Activated T-cell treated with anti-CD3 and anti-CD28 coated beads for 4 hours (primary cell): ENCODE data around the gene AVPR1A.
"Not testable (repeated sequence)": the region's sequence is repeated elsewhere in the genome, so short reads cannot be mapped to it uniquely, and the experiment has no call there.

Experiments
- DNase-seq: peaks from one replicate; pipeline ENCODE4 v3.0.0-alpha.2; 2020

The AVPR1A gene

DNA sequence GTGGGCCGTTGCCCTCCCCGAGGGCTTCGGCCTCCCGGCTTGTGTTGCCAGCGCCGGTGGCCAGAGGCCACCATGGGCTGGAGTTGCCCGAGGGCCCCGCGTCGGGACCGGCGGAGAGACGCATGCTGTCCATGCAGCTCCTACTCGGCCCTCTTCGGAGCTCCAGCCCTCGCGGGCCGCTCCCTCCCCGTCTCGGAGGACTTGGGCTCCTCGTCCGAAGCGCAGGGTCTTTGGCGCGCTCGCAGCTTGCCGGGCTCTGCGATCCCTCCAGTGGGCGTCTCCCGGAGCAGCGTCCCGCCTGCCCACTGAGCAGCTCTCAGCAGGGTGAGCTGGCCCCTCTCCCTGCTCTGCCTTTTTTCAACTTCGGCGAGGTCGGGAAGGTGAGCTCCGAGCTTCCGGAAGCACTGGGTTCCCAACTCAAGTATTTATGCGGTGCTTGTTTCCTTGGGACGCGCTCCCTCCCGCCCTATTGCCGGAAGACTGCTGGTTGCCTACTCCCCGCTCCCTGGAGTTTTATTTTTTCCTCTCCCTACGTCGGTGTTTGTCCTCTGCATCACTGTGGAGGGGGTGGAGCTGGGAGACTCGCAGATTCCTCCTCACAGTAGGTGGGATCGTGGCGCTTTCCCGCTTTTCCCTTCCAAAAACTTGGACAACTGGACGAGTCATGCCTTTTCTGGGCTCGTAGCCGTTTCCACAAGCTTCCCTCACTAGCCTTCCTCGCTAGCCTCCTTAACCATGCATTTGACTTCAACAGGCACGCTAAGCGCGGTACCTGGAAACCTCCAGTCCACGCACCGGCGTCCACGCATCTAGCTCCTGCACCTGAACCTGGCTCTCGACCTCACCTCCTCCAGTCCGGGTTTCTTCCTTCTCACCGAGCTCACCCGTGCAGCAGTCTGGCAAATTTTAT, at the start of gene AVPR1A:
Gene AVPR1A, minus strand, starts transcription at position 489 of the 910 bp plus-strand sequence. Its CDS starts 365 bp downstream, at position 124.
- DNase-seq = no peak

DNA sequence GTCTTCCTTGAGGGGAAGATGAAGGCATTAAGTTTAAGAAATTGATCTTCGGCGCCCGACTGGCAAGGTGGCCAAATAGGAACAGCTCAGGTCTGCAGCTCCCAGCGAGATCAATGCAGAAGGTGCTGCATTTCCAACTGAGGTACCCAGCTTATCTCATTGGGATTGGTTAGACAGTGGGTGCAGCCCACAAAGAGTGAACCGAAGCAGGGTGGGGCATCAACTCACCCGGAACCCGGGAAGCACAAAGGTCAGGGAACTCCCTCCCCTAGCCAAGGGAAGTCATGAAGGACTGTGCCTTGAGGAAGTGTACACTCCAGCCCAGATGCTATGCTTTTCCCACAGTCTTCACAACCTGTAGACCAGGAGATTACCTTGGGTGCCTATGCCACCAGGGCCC, 45.2 kb upstream of the AVPR1A start:
- no peak for DNase-seq

DNA sequence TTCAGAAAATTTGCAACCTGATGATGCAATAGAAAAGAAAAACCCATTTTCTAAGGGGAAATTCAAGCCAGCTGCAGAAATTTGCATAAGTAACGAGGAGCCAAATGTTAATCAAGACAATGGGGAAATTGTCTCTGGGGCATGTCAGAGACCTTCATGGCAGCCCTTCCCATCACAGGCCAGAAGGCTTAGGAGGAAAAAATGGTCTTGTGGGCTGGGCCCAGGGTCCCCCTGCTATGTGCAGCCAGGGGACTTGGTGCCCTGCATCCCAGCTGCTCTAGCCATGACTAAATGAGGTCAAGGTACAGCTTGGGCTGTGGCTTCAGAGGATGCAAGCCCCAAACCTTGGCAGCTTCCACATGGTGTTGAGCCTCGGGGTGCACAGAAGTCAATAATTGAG, 28.2 kb upstream of the AVPR1A start:
- DNase-seq = no peak

DNA sequence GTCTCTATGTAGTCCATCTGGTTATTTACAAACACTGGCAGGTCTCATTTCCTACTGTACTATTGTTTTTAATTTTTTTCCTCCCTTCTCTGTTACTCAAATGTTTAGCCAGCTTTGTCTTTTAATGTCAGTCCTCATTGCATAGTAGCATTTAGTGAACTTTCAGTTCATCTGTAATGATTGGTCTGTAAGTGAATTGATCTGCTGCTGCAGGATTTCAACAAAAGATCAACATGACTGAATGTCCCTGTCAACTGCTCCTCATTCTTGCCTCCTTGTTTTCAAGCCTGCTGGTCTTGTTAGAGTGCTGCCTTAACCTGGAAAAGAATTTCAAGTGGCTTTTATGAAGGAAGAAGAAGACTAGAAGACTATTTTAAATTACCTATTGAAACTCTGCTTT, 19.3 kb upstream of the AVPR1A start:
- no peak for DNase-seq

DNA sequence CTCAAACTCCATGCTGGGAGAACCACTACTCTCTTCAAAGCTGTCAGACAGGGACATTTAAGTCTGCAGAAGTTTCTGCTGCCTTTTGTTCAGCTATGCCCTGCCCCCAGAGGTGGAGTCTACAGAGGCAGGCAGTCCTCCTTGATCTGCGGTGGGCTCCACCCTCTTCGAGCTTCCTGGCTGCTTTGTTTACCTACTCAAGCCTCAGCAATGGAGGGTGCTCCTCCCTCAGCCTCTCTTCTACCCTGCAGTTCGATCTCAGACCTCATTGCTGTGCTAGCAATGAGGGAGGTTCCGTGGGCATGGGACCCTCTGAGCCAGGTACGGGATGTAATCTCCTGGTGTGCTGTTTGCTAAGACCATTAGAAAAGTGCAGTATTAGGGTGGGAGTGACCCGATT, 16.7 kb upstream of the AVPR1A start:
- DNase-seq = not testable (repeated sequence)

DNA sequence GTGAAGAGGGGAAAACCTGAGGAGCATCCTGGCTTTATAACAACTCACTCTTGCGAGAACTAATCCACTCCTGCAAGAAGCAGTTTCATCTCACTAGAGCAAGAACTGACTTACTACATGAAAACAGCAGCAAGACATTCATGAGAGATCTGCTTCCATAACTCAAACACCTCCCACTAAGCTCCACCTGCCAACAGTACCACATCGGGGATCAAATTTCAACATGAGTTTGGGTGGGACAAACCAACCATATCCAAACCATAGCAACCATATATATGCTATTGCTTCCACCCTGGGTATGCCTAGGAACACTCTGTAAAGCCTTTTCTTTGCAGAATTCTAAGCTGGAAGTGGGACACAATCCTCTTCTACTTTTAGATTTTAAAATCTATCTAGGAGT, 13.9 kb upstream of the AVPR1A start:
- DNase-seq = no peak

DNA sequence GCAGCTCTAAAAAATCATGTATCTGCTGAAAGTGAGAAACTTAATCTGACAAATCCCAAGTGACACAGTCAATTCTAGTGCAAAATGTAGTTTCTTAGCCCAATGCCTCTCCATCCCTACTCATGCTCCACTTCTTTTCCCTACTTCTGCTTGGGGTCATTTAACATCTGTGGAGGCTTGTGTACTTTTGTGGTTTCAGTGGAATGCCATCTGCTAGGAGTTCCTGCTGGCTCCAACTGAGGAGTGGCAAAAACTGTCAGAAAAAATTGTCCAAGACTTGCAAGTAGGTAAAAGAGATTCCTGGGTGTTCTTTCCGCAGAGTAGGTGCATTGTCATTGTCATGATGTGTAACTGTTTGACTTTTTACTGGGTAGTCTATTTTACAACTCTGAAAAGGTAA, 12.5 kb upstream of the AVPR1A start:
- DNase-seq = no peak

DNA sequence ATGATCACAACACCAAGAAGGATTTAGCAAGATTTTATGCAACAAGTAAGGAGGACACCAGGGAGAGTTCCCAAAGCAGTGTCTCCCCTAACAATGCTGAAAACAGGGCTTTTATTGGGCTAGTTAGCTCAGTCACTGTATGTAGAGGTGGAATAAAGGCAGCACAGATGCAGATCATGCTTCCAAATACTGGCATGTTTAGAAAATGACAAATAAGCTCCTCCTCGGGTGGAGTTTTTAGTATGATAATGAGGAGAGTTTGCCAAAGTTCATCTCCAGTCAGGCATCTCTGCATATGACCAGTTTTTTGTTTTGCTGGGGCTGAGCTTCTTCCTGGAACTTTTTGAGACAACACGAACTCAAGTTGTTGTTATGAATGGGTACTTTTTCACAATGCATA, 4.4 kb upstream of the AVPR1A start:
- no peak for DNase-seq

DNA sequence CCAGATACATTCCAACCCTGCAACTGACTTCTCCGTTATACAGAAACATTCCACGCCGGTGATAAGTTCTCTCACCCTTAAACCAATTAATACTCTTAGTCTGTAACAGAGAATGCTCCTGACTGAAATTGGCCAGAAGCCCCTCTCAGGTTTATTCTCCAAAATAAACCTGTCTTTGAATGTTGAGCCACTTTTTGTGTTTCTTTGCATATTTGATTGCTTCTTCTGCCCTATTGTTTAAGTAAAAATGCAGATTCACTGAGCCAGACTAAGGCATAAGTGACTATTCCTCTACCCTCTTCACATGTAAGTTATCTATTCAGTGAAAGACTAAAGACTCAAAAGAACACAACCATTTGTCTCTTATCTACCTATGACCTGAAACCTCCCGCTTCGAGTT, 3.6 kb upstream of the AVPR1A start:
- DNase-seq = no peak

DNA sequence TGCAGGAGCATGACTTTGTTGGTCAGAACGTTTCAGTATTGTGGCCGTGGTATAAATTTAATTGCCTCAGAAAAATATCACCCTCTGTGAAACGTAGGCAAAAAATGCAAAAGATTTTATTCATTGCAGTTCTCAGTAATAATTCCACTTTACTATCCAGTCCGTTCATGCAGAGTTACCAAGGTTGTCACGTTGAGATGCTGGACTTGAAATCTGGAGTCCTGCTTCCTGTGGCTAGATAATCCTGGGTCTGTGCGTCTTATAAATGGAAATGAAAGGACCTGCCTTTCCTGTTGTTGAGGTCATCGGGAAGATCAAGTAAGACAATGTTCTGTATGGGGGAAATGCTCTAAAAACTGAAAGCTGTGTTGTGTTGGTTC, 1.3 kb upstream of the AVPR1A start:
- no peak for DNase-seq

DNA sequence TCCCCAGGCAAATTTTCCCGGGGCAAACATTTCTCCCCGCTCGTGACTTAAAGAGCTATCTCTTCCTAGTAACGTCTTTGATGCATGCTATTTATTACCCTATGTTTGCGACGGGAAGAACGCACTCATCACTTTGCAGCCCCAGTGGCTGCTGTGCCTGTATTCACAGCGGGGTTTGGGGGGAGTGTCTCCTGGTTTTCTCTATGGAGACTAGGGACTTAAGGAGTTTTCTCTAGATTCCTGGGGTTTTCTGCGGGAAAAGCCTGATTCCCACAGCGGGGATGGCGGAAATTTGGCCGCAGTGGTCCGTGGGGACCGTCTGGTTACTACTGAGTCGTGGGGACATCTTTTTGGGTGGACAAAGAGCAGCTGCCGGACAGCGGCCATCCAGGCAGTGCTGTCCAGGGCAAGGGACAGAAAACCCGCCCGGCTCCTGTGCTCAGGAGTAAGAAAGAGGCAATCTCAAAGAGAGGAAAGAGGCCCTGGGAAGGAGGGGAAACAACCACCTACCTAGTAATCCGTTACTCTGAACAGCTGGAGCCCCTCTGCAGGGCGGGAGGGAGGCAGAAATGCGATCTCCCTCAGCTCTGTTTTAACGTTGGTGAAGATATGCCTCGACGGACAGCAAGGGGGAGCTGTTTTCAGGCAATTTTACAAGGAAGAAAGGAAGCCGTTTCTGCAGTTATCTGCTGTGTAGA, 771 bp upstream of the AVPR1A start:
- DNase-seq = no peak

DNA sequence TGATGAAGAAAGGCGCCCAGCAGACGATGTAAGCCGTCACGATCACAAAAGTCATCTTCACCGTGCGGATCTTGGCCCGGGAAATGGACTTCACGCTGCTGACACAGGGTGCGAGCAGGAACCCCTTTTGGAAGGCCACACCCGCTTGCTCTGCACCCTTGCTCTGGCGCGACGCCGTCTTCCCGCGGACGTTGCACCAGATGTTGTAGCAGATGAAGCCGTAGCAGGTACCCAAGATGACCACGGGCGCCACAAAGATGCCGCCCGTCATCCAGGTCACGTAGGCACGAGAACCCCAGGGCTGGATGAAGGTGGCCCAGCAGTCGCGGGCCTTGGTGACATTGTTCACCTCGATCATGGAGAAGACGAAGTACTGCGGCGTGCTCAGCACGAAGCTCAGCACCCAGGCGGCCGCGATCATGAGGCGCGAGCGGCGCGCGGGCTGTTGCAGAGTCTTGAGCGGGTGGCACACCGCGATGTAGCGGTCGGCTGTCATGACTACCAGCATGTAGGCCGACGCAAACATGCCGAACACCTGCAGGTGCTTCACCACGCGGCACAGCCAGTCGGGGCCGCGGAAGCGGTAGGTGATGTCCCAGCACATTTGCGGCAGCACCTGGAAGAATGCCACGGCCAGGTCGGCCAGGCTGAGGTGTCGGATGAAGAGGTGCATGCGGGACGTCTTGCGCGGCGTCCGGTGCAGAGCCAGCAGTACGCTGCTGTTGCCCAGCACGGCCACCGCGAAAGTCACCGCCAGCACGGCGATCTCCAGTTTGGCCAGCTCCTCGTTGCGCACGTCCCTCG, 890 bp downstream of the AVPR1A start:
- no peak for DNase-seq

DNA sequence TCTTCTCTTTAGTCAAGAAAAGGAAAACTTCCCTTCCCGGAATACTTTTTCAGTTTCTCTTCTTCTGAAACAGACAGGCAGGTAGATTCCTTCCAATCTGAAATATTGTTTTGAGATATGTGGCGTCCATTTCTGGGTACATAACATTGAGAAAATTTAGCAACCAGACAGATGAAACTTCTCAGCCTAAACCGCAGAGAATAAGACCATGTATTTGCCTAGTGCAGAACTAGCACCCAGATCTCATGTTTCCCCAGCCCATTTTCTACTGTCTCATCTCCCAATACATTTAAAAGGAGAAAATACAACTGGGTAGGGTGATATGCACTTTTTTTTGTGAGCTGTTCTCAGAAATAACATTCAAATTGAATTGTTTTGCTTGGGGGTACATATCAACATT, 6.4 kb downstream of the AVPR1A start:
- no peak for DNase-seq

DNA sequence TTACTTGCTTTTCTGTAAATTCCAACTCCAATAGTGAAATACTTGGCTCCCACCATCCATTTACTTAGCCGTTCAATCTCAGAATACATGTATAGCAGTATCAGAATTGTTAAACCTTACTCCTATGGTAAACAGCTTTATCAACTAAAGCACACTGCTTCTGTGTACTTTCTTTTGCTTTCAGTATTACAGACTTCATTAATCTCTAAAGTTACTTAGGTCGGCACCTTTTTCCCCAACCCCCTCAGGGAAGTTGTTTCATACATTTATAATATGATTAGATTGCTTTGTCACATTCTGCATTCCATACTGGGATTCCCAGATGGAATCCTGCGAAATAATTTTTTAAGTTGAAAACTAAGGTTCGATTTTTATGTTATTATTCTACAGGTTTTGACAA, 12.5 kb downstream of the AVPR1A start:
- no peak for DNase-seq

DNA sequence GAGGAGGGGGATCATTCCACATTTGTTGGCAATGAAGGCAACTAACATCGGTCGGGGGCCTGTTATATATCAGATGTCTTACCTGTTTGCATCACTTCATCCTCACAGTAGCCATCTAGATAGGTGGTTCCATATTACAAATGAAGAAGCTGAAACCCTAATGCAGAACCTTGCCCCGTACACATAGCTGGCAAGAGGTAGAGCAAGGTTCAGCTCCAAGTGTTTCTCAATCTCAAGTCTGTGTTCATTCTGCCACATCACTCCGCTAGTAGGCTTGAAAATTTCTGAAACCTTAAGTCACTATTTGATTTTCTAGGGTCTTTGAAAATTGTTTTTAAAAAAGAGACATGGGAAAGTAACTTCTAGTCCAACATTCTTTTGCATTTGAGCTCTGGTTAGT, 17.0 kb downstream of the AVPR1A start:
- DNase-seq = no peak

DNA sequence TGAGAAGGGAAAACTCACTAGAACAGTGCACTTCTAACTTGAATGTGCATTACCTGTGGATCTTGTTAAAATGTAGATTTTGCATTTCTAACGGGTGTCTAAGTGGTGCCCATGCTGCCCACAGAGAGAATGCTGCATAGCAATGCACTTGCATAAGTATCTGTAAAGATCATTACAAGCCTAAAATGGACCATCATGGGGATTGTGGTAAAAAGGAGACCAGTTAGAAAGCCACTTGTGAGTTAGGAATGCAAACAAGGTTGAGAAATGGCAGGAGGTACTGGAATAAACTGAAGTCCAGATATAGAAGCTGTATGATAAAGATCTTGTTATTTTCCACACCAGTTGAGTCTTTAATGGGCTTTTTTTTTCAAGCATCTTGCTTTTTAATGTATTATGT, 18.8 kb downstream of the AVPR1A start:
- no peak for DNase-seq

DNA sequence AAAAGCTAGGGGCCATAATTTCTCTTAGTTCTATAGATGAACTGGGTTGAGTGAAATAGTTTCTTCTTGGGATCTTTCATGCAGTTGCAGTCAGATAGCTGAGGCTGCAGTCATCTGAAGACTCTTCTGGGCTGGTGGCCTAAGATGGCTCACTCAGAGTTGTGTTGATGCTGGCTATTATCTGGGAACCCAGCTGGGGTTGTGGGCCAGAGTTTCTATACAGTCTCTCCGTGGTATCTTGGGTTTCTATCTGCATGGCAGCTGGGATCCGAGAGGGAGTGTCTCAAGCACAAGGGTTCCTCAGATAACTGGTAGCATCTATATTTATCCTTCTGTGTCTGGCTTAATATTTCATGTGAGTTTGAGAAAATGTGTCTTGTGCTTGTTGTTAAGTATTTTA, 21.1 kb downstream of the AVPR1A start:
- no peak for DNase-seq

DNA sequence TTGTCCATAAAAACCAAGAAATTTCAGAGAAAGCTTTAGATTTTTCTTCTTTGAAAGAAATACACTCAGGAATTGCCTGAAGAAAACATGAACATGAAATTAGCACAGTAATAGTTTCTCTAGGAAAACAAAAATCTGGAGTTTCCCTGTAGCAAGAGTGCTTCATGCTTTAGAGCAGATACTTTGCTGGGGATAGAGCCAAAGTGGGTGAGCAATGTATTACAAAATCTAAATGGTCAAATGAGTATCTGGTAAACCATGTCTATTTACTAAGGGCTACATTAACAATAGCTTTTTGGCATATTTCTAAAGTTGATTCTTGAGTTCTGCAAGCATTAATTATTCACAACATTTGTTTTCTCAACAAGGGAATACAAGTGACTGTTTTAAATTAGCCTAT, 26.2 kb downstream of the AVPR1A start:
- DNase-seq = no peak

DNA sequence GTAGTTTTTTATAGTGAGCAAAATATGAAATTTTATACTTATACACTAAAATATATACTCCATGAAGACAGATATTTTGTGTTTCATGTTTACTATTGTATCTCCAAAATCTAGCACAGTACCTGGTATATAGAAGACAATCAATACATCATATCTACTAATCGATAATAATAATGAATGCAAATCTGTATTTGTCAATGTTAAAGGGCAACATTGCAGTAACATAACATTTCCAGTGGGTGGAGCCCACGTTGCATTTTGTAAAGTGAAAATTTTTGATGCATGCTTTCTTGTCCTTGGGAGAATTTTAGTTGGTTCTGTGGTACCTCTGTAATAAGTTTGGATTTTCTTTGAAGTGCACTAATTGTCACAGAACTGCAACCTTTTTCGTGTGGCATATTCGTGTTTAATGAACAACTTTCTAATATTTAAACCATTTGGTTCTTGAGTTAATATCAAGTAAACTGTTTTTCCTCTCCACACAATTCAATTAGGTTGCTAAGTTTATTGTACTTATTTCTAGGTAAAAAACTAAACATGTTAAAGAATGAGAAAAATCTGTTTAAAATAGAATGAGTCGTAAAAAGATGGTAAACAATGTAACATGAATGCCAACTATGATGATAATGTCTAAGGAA, 47.4 kb downstream of the AVPR1A start:
- no peak for DNase-seq

DNA sequence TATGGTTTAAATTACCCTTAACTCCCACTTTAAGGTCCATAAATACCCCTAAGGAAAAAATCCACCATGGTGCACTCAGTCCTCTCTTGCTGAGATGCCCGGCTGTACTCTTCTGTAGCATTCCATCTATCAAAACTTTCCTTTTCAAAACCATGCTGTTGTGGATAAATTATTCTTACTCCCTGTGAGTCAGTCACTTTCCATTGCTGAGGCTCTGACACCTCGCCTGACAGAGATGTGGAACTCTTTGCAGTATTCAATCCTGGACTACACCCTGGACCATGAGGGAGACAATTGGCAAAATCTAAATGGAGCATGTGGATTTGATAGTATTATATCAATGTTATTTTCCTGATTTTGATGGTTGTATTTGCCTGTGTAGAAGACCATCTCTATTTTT, 49.1 kb downstream of the AVPR1A start:
- no peak for DNase-seq

DNA sequence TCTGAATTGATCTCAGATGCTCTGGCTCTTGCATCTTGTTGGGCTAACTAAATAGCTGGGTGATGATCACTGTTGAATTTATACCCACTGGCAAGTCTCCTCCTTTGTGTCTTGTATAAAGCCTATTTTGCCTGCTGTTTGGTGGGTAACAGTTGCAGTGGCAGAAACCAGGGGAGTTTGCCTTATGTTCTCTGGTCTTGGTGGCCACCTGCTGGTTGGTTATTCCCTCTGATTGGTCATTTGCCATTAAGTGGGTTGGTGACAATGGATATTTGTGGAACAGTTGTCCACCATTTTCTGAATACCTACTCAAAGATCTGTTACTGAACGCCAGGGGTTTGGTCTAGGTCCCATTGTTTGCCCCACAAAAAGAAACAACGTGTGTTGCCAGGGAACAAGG, 52.1 kb downstream of the AVPR1A start:
- no peak for DNase-seq

DNA sequence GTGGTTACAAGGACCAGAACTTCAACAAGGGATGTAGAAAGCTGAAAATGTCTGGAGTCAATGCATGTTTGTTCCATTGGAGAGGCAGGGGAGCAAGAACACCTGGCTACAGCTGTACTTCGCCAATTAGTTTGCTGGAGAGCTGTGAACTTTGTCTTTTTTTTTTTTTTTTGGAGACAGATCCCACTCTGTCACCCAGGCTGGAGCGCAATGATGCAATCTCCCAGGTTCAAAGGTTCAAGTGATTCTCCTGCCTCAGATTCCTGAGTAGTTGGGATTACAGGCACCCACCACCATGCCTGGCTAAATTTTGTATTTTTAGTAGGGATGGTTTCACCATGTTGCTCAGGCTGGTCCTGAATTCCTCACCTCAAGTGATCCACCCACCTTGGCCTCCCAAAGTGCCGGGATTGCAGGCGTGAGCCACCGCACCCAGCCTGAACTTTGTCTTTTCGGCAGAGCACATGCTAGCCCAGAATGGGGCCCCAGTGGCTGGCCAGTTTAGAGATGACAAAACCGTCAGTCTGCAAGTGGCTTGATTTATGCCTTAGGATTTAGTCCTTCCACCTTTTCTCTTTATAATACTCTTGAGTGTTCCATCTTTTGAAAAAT, 55.5 kb downstream of the AVPR1A start:
- no peak for DNase-seq

DNA sequence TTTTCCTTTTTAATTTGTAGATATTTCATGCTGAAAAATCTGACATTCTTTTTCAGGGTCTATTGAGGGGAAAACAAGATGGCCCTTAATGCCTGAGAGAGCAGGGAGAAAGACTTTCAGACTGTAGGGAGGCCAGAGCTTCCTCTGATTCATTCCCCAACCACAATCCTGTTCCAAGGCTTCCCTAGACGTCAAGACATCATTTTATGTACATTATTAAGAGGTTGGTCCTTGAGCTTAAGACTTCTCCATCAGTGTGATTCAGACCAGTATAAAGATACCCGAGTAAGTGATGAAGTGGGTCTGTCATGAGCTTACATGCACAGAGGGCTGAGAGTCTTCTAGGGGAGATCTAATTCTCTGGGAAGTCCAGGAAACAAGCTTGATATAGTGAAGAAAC, 57.3 kb downstream of the AVPR1A start:
- DNase-seq = no peak
